GM23338 (cell line): ENCODE results near the gene KRT32. TPM values are rescaled to one million over a fixed set of nuclear protein-coding genes. Genes with fewer than 3 reads are reported as not detected.

Experiments
- ATAC-seq: fragments of 200-7000 bp; cut with Tn5 transposase; 3 replicates; pipeline ENCODE4 v1.9.1; 2020
- DNase-seq: peaks from one replicate; pipeline ENCODE4 v3.0.0-alpha.2; 2015; ENCODE audit warnings: low spot score
- H2AFZ ChIP-seq: fragments of 200-600 bp; sonication (generic); 2 replicates; pipeline ENCODE4 v1.8.0; 2016; ENCODE audit warnings: antibody characterized with exemption, mild to moderate bottlenecking, moderate library complexity
- H3F3A ChIP-seq: fragments of 200-600 bp; sonication (generic); replicated peaks from 2 replicates; pipeline ENCODE4 v1.8.0; 2017; ENCODE audit warnings: antibody characterized with exemption, mixed run types, low read depth
- H3K27ac ChIP-seq: fragments of 200-600 bp; sonication (generic); 2 replicates; pipeline ENCODE4 v1.6.1; 2016; ENCODE audit warnings: low read depth
- H3K27me3 ChIP-seq: fragments of 200-600 bp; sonication (generic); 2 replicates; pipeline ENCODE4 v1.8.0; 2016; ENCODE audit warnings: mild to moderate bottlenecking, mixed run types, moderate library complexity; ENCODE audit not compliant: insufficient read depth
- H3K36me3 ChIP-seq: fragments of 200-600 bp; sonication (generic); 2 replicates; pipeline ENCODE4 v1.8.0; 2016; ENCODE audit warnings: mild to moderate bottlenecking; ENCODE audit not compliant: insufficient read depth
- H3K4me1 ChIP-seq: fragments of 200-600 bp; sonication (generic); 2 replicates; pipeline ENCODE4 v1.8.0; 2016; ENCODE audit warnings: mild to moderate bottlenecking, moderate library complexity; ENCODE audit not compliant: insufficient read depth
- H3K4me2 ChIP-seq: fragments of 200-600 bp; sonication (generic); 2 replicates; pipeline ENCODE4 v1.7.1; 2017; ENCODE audit warnings: mixed run types
- H3K4me3 ChIP-seq: fragments of 200-600 bp; sonication (generic); 2 replicates; pipeline ENCODE4 v1.6.1; 2016; ENCODE audit warnings: mixed run types
- H3K79me2 ChIP-seq: fragments of 200-600 bp; sonication (generic); replicated peaks from 2 replicates; pipeline ENCODE4 v1.8.0; 2017; ENCODE audit warnings: mild to moderate bottlenecking; ENCODE audit not compliant: insufficient read depth
- H3K9me2 ChIP-seq: fragments of 200-600 bp; sonication (generic); 2 replicates; pipeline ENCODE4 v1.8.0; 2017; ENCODE audit not compliant: insufficient read depth
- H4K20me1 ChIP-seq: fragments of 200-600 bp; sonication (generic); replicated peaks from 2 replicates; pipeline ENCODE4 v1.8.0; 2017; ENCODE audit warnings: mild to moderate bottlenecking; ENCODE audit not compliant: insufficient read depth
- H3K27ac Mint-ChIP-seq: 2 replicates; pipeline ENCODE4 v1.8.0; 2020; ENCODE audit warnings: inconsistent platforms, mild to moderate bottlenecking, moderate library complexity, mixed read lengths
- H3K27me3 Mint-ChIP-seq: 3 replicates; pipeline ENCODE4 v1.8.0; 2022; ENCODE audit warnings: low read depth, mild to moderate bottlenecking, moderate library complexity, mixed read lengths, inconsistent platforms; ENCODE audit not compliant: insufficient read depth, poor library complexity
- H3K36me3 Mint-ChIP-seq: 3 replicates; pipeline ENCODE4 v1.8.0; 2021; ENCODE audit warnings: low read depth, mild to moderate bottlenecking, inconsistent platforms, moderate library complexity, mixed read lengths
- H3K4me1 Mint-ChIP-seq: 3 replicates; pipeline ENCODE4 v1.8.0; 2020; ENCODE audit warnings: mild to moderate bottlenecking, inconsistent platforms, mixed read lengths
- H3K4me3 Mint-ChIP-seq: 3 replicates; pipeline ENCODE4 v1.8.0; 2021; ENCODE audit warnings: moderate library complexity, mild to moderate bottlenecking, inconsistent platforms, mixed read lengths
- H3K9me3 Mint-ChIP-seq: 3 replicates; pipeline ENCODE4 v1.8.0; 2020; ENCODE audit warnings: moderate library complexity, mild to moderate bottlenecking, inconsistent platforms, mixed read lengths
- CREB1 ChIP-seq: fragments of 250-450 bp; sonication (Bioruptor Pico); IDR thresholded peaks from 2 replicates; pipeline ENCODE4 v1.5.0; 2020; ENCODE audit warnings: low read depth, mild to moderate bottlenecking, moderate library complexity
- EZH2 ChIP-seq: fragments of 200-600 bp; sonication (generic); IDR thresholded peaks from one replicate; pipeline ENCODE4 v1.8.0; 2017; ENCODE audit warnings: antibody characterized with exemption, mild to moderate bottlenecking, low read depth; ENCODE audit not compliant: unreplicated experiment
- EZH2phosphoT487 ChIP-seq: fragments of 200-600 bp; sonication (generic); IDR thresholded peaks from one replicate; pipeline ENCODE4 v1.8.1; 2018; ENCODE audit warnings: antibody characterized with exemption; ENCODE audit not compliant: unreplicated experiment
- JUNB ChIP-seq: IDR thresholded peaks from one replicate; pipeline ENCODE4 v1.6.1; 2016; ENCODE audit warnings: antibody characterized with exemption; ENCODE audit not compliant: unreplicated experiment
- NANOG ChIP-seq: IDR thresholded peaks from 2 replicates; pipeline ENCODE4 v1.6.1; 2016; ENCODE audit warnings: antibody characterized with exemption, borderline replicate concordance
- POLR2AphosphoS5 ChIP-seq: IDR thresholded peaks from 2 replicates; pipeline ENCODE4 v1.6.1; 2016; ENCODE audit warnings: antibody characterized with exemption, low read depth
- STAT1 ChIP-seq: IDR thresholded peaks from one replicate; pipeline ENCODE4 v1.6.1; 2016; ENCODE audit warnings: antibody characterized with exemption; ENCODE audit not compliant: unreplicated experiment
- ZNF114 ChIP-seq: fragments of 250-450 bp; sonication (Bioruptor Pico); IDR thresholded peaks from 2 replicates; pipeline ENCODE4 v1.5.0; 2020; ENCODE audit warnings: mild to moderate bottlenecking, moderate library complexity
- ZNF331 ChIP-seq: fragments of 250-450 bp; sonication (Bioruptor Pico); IDR thresholded peaks from 2 replicates; pipeline ENCODE4 v1.5.0; 2020; ENCODE audit warnings: low read depth, mild to moderate bottlenecking, moderate library complexity
- polyA plus RNA-seq: library from polyadenylated mRNA; unstranded; fragments of >200 nt; fragmentation: Nextera tagmentation; extraction: Ambion mirVana; gene quantifications from 2 replicates; pipeline ENCODE4 v1.2.1, GENCODE V29; 2016
- total RNA-seq: library from RNA; depleted of rRNA; stranded (reverse); fragments of >200 nt; shearing (Covaris generic); gene quantifications from 2 replicates; pipeline ENCODE4 v1.2.3, GENCODE V29; 2014
- TF ChIP-seq, protein P1 (sequence below), 2 experiments: fragments of 200-600 bp in 1 of 2; sonication (generic) in 1 of 2; conservative IDR thresholded peaks; 2 replicates each; pipeline versions ENCODE4 v1.5.1 to v1.6.1; 2016 to 2017; ENCODE audit warnings: antibody characterized with exemption in 2 of 2, low read depth in 2 of 2, mild to moderate bottlenecking in 2 of 2, moderate library complexity in 1 of 2
- TF ChIP-seq, protein P2 (sequence below): fragments of 250-450 bp; sonication (Bioruptor Pico); IDR thresholded peaks from 2 replicates; pipeline ENCODE4 v1.5.0; 2020; ENCODE audit warnings: mild to moderate bottlenecking, moderate library complexity
- TF ChIP-seq, protein P3 (sequence below): IDR thresholded peaks from 2 replicates; pipeline ENCODE4 v1.6.1; 2016; ENCODE audit warnings: antibody characterized with exemption
- TF ChIP-seq, protein P4 (sequence below): IDR thresholded peaks from one replicate; pipeline ENCODE4 v1.6.1; 2018; ENCODE audit warnings: antibody characterized with exemption; ENCODE audit not compliant: unreplicated experiment

The KRT32 gene
- total and polyA plus RNA-seq, 2 experiments from 2014 or later = not detected

DNA sequence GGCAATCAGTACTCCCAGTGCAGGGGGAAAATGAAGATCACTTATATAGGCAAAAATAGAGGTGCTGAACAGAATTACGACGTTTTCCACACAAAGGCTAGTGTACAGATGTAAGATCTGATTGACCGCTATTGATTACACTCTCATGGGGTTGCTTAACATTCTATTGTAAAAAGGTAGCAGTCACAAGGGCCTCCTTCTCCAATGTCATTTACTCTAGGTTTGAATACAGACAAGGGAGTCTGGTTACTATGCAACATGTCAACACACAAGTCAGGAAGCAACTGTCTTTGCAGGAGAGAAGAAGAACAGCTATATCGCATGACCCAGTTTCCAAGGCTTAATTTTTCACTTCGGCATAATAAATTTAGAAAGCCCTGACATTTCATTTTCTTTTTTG, 50.7 kb downstream of the KRT32 start:
- Histone ChIP-seq H3K79me2 (no peaks in the 10 kb centered on the region), H3K4me2 (no peak overlapping the region), H3K36me3 (no peaks in the 10 kb centered on the region), H4K20me1 (no peaks in the 10 kb centered on the region), H3K4me1 (peaks cover 11% of the 10 kb centered on the region; the same call in 1 of the 2 replicates), H3K4me3 (no peak overlapping the region), H3K9me2 (peaks cover 11% of the 10 kb centered on the region), H3K27ac (no peak overlapping the region), H2AFZ (no peak overlapping the region), H3K27me3 (no peaks in the 10 kb centered on the region), H3F3A (no peaks in the 10 kb centered on the region)
- no peak overlapping the region for H3K4me3 Mint-ChIP-seq
- H3K4me1 Mint-ChIP-seq = peaks cover 31% of the 10 kb centered on the region
- no peaks in the 10 kb centered on the region for H3K36me3 Mint-ChIP-seq
- DNase-seq (no peak), ATAC-seq (no peak)
- H3K27ac Mint-ChIP-seq = no peak overlapping the region
- TF ChIP-seq STAT1 (no peak), CREB1 (CRISPR knock-in tag) (no peak), ZNF331 (no peak), POLR2AphosphoS5 (no peak), EZH2 (no peak), JUNB (no peak), ZNF114 (no peak), EZH2phosphoT487 (no peak), NANOG (no peak)
- TF ChIP-seq, protein P1, sequence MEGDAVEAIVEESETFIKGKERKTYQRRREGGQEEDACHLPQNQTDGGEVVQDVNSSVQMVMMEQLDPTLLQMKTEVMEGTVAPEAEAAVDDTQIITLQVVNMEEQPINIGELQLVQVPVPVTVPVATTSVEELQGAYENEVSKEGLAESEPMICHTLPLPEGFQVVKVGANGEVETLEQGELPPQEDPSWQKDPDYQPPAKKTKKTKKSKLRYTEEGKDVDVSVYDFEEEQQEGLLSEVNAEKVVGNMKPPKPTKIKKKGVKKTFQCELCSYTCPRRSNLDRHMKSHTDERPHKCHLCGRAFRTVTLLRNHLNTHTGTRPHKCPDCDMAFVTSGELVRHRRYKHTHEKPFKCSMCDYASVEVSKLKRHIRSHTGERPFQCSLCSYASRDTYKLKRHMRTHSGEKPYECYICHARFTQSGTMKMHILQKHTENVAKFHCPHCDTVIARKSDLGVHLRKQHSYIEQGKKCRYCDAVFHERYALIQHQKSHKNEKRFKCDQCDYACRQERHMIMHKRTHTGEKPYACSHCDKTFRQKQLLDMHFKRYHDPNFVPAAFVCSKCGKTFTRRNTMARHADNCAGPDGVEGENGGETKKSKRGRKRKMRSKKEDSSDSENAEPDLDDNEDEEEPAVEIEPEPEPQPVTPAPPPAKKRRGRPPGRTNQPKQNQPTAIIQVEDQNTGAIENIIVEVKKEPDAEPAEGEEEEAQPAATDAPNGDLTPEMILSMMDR (conservative IDR thresholded peaks at IDR 0.05; ENCODE audit: low read depth in 2 of 2) = no peak
- TF ChIP-seq, protein P2, sequence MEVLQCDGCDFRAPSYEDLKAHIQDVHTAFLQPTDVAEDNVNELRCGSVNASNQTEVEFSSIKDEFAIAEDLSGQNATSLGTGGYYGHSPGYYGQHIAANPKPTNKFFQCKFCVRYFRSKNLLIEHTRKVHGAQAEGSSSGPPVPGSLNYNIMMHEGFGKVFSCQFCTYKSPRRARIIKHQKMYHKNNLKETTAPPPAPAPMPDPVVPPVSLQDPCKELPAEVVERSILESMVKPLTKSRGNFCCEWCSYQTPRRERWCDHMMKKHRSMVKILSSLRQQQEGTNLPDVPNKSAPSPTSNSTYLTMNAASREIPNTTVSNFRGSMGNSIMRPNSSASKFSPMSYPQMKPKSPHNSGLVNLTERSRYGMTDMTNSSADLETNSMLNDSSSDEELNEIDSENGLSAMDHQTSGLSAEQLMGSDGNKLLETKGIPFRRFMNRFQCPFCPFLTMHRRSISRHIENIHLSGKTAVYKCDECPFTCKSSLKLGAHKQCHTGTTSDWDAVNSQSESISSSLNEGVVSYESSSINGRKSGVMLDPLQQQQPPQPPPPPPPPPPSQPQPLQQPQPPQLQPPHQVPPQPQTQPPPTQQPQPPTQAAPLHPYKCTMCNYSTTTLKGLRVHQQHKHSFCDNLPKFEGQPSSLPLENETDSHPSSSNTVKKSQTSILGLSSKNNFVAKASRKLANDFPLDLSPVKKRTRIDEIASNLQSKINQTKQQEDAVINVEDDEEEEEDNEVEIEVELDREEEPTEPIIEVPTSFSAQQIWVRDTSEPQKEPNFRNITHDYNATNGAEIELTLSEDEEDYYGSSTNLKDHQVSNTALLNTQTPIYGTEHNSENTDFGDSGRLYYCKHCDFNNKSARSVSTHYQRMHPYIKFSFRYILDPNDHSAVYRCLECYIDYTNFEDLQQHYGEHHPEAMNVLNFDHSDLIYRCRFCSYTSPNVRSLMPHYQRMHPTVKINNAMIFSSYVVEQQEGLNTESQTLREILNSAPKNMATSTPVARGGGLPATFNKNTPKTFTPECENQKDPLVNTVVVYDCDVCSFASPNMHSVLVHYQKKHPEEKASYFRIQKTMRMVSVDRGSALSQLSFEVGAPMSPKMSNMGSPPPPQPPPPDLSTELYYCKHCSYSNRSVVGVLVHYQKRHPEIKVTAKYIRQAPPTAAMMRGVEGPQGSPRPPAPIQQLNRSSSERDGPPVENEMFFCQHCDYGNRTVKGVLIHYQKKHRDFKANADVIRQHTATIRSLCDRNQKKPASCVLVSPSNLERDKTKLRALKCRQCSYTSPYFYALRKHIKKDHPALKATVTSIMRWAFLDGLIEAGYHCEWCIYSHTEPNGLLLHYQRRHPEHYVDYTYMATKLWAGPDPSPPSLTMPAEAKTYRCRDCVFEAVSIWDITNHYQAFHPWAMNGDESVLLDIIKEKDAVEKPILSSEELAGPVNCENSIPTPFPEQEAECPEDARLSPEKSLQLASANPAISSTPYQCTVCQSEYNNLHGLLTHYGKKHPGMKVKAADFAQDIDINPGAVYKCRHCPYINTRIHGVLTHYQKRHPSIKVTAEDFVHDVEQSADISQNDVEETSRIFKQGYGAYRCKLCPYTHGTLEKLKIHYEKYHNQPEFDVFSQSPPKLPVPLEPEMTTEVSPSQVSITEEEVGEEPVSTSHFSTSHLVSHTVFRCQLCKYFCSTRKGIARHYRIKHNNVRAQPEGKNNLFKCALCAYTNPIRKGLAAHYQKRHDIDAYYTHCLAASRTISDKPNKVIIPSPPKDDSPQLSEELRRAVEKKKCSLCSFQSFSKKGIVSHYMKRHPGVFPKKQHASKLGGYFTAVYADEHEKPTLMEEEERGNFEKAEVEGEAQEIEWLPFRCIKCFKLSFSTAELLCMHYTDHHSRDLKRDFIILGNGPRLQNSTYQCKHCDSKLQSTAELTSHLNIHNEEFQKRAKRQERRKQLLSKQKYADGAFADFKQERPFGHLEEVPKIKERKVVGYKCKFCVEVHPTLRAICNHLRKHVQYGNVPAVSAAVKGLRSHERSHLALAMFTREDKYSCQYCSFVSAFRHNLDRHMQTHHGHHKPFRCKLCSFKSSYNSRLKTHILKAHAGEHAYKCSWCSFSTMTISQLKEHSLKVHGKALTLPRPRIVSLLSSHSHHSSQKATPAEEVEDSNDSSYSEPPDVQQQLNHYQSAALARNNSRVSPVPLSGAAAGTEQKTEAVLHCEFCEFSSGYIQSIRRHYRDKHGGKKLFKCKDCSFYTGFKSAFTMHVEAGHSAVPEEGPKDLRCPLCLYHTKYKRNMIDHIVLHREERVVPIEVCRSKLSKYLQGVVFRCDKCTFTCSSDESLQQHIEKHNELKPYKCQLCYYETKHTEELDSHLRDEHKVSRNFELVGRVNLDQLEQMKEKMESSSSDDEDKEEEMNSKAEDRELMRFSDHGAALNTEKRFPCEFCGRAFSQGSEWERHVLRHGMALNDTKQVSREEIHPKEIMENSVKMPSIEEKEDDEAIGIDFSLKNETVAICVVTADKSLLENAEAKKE = no peak
- TF ChIP-seq, protein P3, sequence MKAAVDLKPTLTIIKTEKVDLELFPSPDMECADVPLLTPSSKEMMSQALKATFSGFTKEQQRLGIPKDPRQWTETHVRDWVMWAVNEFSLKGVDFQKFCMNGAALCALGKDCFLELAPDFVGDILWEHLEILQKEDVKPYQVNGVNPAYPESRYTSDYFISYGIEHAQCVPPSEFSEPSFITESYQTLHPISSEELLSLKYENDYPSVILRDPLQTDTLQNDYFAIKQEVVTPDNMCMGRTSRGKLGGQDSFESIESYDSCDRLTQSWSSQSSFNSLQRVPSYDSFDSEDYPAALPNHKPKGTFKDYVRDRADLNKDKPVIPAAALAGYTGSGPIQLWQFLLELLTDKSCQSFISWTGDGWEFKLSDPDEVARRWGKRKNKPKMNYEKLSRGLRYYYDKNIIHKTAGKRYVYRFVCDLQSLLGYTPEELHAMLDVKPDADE = no peak
- TF ChIP-seq, protein P4, sequence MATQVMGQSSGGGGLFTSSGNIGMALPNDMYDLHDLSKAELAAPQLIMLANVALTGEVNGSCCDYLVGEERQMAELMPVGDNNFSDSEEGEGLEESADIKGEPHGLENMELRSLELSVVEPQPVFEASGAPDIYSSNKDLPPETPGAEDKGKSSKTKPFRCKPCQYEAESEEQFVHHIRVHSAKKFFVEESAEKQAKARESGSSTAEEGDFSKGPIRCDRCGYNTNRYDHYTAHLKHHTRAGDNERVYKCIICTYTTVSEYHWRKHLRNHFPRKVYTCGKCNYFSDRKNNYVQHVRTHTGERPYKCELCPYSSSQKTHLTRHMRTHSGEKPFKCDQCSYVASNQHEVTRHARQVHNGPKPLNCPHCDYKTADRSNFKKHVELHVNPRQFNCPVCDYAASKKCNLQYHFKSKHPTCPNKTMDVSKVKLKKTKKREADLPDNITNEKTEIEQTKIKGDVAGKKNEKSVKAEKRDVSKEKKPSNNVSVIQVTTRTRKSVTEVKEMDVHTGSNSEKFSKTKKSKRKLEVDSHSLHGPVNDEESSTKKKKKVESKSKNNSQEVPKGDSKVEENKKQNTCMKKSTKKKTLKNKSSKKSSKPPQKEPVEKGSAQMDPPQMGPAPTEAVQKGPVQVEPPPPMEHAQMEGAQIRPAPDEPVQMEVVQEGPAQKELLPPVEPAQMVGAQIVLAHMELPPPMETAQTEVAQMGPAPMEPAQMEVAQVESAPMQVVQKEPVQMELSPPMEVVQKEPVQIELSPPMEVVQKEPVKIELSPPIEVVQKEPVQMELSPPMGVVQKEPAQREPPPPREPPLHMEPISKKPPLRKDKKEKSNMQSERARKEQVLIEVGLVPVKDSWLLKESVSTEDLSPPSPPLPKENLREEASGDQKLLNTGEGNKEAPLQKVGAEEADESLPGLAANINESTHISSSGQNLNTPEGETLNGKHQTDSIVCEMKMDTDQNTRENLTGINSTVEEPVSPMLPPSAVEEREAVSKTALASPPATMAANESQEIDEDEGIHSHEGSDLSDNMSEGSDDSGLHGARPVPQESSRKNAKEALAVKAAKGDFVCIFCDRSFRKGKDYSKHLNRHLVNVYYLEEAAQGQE = no peak
- no peaks in the 10 kb centered on the region for H3K27me3 Mint-ChIP-seq
- H3K9me3 Mint-ChIP-seq = no peaks in the 10 kb centered on the region
